ENCODE results near the gene ZNF490. TPM values are rescaled to one million over a fixed set of nuclear protein-coding genes. Genes with fewer than 3 reads are reported as not detected.

The ZNF490 gene
- total and polyA plus RNA-seq, 10 of the 15 experiments (the other 5 are each of a cell fraction or from before 2014, with no cell fraction given), result 0.57 to 8.4 (median 3.2) TPM

- SMC1A ChIA-PET (ENCODE audit: uncharacterized antibody, unreplicated experiment), result interaction anchor here (0.7 to 1.7 kb wide), 5 partner anchors 48 to 109 kb away, joined by 3 to 6 read pairs (median 3); partner anchors contain the start of genes MAN2B1 and WDR83
- CTCF ChIA-PET, result interaction anchor here (0.7 to 2.8 kb wide), 15 partner anchors 9 to 504 kb away, joined by 3 to 16 read pairs (median 4); partner anchors contain the start of genes MAN2B1 and WDR83
- Histone ChIP-seq H2AFZ (ENCODE audit: control insufficient read depth, low read depth, low read length) (peak overlapping the region; percentile 74), H3K4me2 (ENCODE audit: control insufficient read depth, insufficient read depth) (no peak overlapping the region), H4K20me1 (ENCODE audit: control insufficient read depth, insufficient read depth) (no peaks in the 10 kb centered on the region), H3K27me3 (replicated peaks in 1 of 2; ENCODE audit: control insufficient read depth in 2 of 2, insufficient read depth in 2 of 2, low read length in 1 of 2) (no peaks in the 10 kb centered on the region), H3K4me3 (no peak overlapping the region), H3K9me3 (replicated peaks; ENCODE audit: control insufficient read depth, insufficient read depth, low read length) (no peaks in the 10 kb centered on the region), H3K36me3 (ENCODE audit: control insufficient read depth in 2 of 2, insufficient read depth in 2 of 2, low read length in 1 of 2) (no peaks in the 10 kb centered on the region), H3K9ac (ENCODE audit: control insufficient read depth, insufficient read depth, low read length) (no peak overlapping the region), H3K27ac (ENCODE audit: control insufficient read depth, insufficient read depth) (no peak overlapping the region), H3K4me1 (ENCODE audit: control insufficient read depth, insufficient read depth, low read length) (no peaks in the 10 kb centered on the region), H3K79me2 (ENCODE audit: control insufficient read depth, insufficient read depth, low read length) (no peaks in the 10 kb centered on the region)
- in situ Hi-C loops (cut with MboI), result loop anchor here (5.0 kb wide), 1 partner anchor 108 kb away; no protein-coding TSS in a partner anchor
- DNase-seq (ENCODE audit: low read depth, low spot score) (peak; percentile 65), FAIRE-seq (peak; percentile 98), ATAC-seq (peak; percentile 95)
- WGBS (ENCODE audit: insufficient coverage, insufficient replicate concordance, low lambda C conversion rate, missing lambda C conversion rate), result 22% methylated on average over 19 of the region's 19 CpGs
- POLR2A ChIA-PET, result interaction anchor here (1.1 kb wide), 1 partner anchor 12 kb away, joined by 3 read pairs; no protein-coding TSS in a partner anchor
- RAD21 ChIA-PET (ENCODE audit: unreplicated experiment), result interaction anchor here (0.6 to 1.7 kb wide), 2 partner anchors 102 to 108 kb away, joined by 3 to 9 read pairs; partner anchors contain the start of genes MAN2B1 and WDR83
- BruUV-seq (replicated peaks), result no TSS peak
- intact Hi-C loops (cut with micrococcal nuclease; ENCODE audit: unreplicated experiment), result loop anchor here (1.0 to 5.0 kb wide), 4 partner anchors 76 to 193 kb away; no protein-coding TSS in a partner anchor
- TF ChIP-seq RAD21 (IDR thresholded peaks at IDR 0.05; ENCODE audit: insufficient read depth, low read depth, low read length) (peak; percentile 99), MEF2B (IDR thresholded peaks at IDR 0.05; ENCODE audit: partially characterized antibody, poor library complexity, severe bottlenecking) (no peak), ZNF207 (IDR thresholded peaks at IDR 0.05; ENCODE audit: borderline replicate concordance) (no peak; the same call in 1 of the 2 replicates), POU2F2 (IDR thresholded peaks at IDR 0.05; ENCODE audit: borderline replicate concordance, low read depth, low read length) (peak; percentile 48; the same call in 1 of the 3 replicates), EZH2 (IDR thresholded peaks at IDR 0.05; ENCODE audit: borderline replicate concordance, control insufficient read depth, low read depth, low read length) (no peak), SRF (IDR thresholded peaks at IDR 0.05; ENCODE audit: low read depth in 2 of 2, low read length in 2 of 2) (peak in 1 of 2 experiments; percentile 76; a peak in 2 of 4 replicates), CBX5 (IDR thresholded peaks at IDR 0.05; ENCODE audit: low read depth) (no peak), NR2C2 (IDR thresholded peaks at IDR 0.05; ENCODE audit: borderline replicate concordance, control insufficient read depth, insufficient read length, low read depth) (no peak), YY1 (IDR thresholded peaks at IDR 0.05; ENCODE audit: low read depth, low read length) (peak; percentile 80), PML (IDR thresholded peaks at IDR 0.05; ENCODE audit: low read length) (no peak), ZZZ3 (IDR thresholded peaks at IDR 0.05; ENCODE audit: control insufficient read depth, insufficient read length, low read depth) (no peak), CHD2 (IDR thresholded peaks at IDR 0.05; ENCODE audit: borderline replicate concordance, low read depth, low read length) (no peak), WRNIP1 (IDR thresholded peaks at IDR 0.05; ENCODE audit: borderline replicate concordance, low read depth, low read length) (no peak), SKIL (IDR thresholded peaks at IDR 0.05; ENCODE audit: low read depth, poor library complexity, severe bottlenecking) (no peak), ZBTB4 (CRISPR knock-in tag; IDR thresholded peaks at IDR 0.05) (no peak), IRF4 (IDR thresholded peaks at IDR 0.05; ENCODE audit: low read depth, low read length) (0 out of 2 replicates have a peak, but pooled peaks have one; percentile 35), SUPT20H (IDR thresholded peaks at IDR 0.05; ENCODE audit: borderline replicate concordance, control insufficient read depth, low read depth, low read length) (no peak), RELA (IDR thresholded peaks at IDR 0.05; ENCODE audit: borderline replicate concordance, partially characterized antibody) (peak; percentile 25)
These were observed 46.5 kb downstream of the ZNF490 start for GRCh38 chr19:12564016-12564664.

Data from GM12878 (cell line).